Measurements from ENCODE around the gene XXYLT1.
"Not testable (repeated sequence)": the region's sequence is repeated elsewhere in the genome, so short reads cannot be mapped to it uniquely, and the experiment has no call there.

The XXYLT1 gene

GRCh38 chr3:195250473-195251251, 20.3 kb downstream of the XXYLT1 start:
- DNase-seq (ENCODE audit: low read depth in 2 of 2), result no peak

DNA sequence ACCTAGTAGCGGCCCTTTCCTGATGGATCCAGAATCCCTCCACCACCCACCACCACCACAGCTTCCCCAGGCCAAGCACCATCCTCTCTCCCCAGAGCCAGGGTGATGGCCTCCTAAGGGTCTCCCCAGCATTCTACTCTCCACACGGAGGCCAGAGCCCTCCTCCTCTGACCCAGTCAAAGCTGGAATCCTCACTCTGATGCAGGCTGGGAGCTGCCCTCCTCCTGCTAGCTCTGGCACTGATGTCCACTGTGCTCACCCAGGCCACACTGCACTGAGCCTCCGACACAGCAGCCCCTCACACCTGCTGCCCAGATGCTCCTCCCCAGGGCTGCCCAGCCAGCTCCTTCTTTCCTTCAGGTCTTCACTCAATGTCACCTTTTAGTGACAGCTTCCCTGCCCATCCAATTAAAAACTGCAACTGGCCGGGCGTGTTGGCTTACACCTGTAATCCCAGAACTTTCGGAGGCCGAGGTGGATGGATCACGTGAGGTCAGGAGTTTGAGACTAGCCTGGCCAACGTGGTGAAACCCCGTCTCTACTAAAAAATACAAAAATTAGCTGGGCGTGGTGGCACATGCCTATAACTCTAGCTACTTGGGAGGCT, 21.0 kb downstream of the XXYLT1 start:
- DNase-seq (ENCODE audit: low read depth in 2 of 2), result no peak

- DNase-seq (ENCODE audit: low read depth in 2 of 2), result no peak
These were observed 21.7 kb downstream of the XXYLT1 start for GRCh38 chr3:195249057-195249770.

DNA sequence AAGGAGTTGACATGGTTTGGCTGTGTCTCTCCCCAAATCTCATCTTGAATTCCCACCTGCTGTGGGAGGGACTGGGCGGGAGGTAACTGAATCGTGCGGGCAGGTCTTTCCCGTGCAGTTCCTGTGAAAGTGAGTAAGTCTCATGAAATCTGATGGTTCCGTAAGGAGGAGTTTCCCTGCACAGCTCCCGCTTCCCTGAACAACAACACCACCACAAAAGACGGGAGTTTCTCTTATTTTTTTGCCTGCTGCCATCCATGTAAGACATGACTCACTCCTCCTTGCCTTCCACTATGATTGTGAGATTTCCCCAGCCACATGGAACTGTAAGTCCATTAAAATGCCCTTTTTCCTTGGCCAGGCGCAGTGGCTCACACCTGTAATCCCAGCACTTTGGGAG, 22.7 kb downstream of the XXYLT1 start:
- DNase-seq (ENCODE audit: low read depth in 2 of 2), result no peak

- DNase-seq (ENCODE audit: low read depth in 2 of 2), result no peak
These were observed 23.1 kb downstream of the XXYLT1 start for GRCh38 chr3:195247863-195248189.

DNA sequence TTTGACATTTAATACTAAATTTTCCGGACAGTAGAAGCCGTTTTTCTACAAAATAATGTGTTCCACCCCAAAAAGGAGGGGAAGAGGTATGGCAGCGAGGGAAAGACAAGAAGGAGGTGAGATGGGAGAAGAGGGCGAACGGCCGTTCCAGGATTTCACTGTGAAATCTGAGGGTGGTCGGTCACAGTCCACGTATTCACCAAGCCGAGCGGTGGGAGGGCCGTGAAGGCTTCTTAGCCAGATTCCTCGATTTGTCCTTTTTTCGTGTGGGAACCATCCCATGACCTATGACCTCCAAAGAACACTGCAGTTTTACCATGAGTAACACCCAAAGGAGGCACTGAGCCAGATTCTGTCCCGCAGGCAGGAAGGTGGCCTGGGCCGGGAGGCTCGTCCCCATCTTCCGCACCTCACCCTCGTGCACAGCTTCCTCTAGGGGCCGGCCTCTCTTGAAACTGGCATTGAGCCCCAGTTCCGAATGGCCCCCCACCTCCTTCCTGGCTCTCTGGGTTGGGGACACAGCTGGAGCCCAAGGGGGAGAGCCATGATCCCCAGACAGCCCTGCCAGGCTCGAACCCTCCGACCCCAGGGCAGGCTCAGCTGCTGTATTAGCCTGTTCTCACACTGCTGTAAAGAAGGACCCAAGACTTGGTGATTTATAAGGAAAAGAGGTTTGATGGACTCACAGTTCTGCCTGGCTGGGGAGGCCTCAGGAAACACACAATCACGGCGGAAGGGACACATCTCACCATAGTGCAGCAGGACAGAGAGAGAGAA, 23.7 kb downstream of the XXYLT1 start:
- no peak for DNase-seq (ENCODE audit: low read depth in 2 of 2)

DNA sequence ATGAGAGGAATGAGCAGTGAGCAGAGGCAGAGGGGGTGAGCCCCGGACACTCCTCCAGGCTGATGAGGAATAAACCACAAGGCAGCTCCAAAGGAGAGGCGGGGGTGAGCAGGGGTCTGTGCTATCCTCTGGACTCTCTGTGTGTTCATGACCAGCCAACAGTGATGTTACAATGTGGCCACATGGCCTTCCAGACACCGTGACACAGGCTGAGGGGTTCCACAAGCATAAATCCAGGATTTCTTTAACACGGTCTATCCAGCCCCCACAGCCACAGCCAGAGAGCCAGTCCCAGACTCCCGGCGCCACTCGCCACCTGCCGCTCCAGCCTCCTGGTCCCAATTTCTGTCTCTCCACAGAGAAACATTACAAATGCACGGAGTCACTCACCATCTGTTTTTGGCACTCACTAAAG, 24.4 kb downstream of the XXYLT1 start:
- no peak for DNase-seq (ENCODE audit: low read depth in 2 of 2)

DNA sequence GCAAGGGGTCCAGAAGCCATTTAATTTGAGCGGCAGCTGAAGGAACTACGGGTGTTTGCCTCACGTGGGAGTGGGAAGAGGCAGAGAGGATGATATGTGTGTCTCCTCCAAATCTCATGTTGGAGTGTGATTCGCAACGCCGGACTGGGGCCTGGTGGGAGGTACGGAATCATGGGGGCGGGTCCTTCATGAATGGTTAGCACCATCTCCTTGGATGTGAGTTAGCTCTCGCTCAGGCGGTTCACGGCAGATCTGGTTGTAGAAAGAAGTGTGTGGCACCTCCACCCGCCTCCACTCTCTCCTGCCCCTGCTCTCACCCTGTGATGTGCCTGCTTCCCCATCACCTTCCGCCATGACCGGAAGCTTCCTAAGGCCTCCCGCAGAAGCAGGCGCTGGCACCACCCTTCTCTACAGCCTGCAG, 25.4 kb downstream of the XXYLT1 start:
- DNase-seq (ENCODE audit: low read depth in 2 of 2), result no peak

DNA sequence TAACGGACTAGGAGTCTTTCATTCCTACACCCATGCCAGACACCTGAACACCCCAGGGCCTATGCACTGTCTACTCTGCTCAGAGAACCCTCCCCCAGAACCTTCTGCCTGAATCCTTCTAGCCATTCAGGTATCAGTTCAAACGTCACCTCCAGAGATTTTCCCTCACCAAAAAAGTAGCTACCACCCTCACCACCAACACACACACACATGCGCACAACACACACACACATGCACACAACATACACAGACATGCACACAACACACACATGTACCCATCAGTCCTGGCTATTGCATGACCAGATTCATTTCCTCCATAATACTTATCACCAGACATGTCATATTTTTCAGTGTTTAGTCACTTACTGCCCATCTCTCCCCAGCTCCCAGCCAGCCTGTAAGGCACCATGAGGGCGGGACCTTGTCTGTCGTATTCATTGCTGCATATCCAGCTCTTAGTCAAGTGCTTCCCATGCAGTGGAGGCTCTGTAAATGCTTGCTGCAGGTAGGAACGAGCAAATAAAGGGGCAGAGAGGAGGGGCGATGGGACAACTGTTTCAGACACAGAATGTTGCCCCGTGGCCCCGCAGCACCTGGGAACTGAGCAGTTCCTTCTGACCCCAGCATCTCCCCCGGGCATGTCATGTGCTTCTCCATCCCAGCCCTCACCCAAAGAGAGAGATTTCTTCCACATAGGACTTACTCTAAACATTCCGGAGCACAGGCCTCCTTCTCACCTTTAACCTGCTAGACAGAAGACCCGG, 29.2 kb downstream of the XXYLT1 start:
- DNase-seq (ENCODE audit: low read depth in 2 of 2), result no peak

GRCh38 chr3:195240939-195241338, 30.0 kb downstream of the XXYLT1 start:
- DNase-seq (ENCODE audit: low read depth in 2 of 2), result no peak

DNA sequence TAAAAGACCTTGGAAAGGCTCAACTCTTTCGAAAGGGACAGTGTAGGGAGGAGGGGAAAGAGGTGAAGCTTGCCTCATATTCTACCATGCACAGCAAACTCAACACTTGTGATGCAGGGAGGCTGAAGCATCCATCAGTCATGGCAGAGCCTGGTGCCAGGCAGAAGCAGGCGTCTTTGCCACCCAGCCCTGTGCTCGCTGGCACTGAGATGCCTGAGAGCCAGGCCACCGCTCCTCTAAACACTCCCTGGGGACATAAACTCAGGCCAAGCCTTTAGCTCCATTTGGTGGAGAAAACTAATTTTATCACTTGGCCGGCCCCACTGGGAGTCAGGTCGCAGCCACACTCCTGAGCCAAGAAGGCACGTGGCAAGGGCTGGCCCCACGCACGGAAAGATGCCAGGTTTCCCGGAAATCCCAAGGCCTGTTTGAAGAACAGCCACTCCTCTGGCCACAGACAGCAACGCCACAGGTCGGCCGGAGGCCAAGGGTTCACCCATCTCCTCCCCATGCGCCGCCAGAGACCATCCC, 30.7 kb downstream of the XXYLT1 start:
- no peak for DNase-seq (ENCODE audit: low read depth in 2 of 2)

- no peak for DNase-seq (ENCODE audit: low read depth in 2 of 2)
These were observed 31.8 kb downstream of the XXYLT1 start for GRCh38 chr3:195239121-195239520.

GRCh38 chr3:195238586-195239118, 32.3 kb downstream of the XXYLT1 start:
- no peak for DNase-seq (ENCODE audit: low read depth in 2 of 2)

DNA sequence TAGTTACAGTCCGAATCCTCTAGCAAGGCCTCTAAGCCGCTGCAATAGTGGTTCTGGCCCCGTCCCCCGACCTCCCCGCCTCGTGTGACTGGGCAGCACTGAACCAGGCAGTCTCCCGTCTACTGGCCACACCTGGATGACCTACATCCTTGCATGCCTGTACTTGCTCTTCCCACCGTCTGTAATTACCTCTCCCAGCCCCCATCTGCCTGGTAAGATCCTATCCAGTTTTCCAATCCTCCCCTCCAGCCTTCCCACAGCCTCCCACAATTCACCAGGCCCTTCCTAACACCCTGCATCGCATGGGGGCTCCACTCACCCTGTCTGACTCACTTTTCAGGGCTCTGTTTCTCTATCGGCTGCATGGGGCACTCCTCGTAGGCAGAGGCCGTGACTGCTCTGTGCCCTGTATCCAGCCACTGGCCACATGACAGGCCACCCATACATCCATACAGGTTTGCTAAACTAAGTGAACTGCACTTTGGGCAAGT, 32.8 kb downstream of the XXYLT1 start:
- no peak for DNase-seq (ENCODE audit: low read depth in 2 of 2)

- no peak for DNase-seq (ENCODE audit: low read depth in 2 of 2)
These were observed 34.0 kb downstream of the XXYLT1 start for GRCh38 chr3:195236801-195237570.

DNA sequence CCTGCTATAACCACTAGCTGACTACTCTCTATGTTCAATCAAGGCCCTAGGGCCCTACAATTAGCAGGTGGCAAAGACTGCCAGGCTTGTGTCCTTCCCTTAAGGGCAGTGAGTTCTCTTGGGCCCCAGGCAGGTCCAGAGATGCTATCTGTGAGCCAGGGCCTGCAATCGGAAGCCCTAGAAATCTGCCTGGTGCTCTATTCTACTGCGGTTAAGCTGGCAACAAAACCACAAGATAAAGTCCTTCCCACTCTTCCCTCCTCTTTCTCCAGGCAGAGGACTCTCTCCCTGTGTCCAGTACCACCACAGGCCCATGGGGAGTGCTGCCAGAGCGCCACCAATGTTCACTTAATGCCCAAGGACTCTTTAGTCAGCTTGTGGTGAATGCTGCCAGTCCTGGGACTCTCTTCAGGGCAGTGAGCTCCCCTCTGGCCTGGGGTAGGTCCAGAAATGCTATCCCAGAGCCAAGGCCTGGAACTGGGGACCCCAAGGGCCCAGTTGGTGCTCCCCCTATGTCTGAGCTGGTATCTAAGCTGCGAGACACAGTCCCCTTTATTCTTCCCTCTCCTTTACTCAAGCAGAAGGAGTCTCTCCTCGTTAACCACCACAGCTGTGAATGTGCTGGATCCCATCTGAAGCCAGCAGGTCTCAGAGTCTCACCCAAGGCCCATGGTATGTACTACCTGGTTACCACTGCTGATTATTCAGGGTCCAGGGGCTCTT, 34.7 kb downstream of the XXYLT1 start:
- DNase-seq (ENCODE audit: low read depth in 2 of 2), result no peak

DNA sequence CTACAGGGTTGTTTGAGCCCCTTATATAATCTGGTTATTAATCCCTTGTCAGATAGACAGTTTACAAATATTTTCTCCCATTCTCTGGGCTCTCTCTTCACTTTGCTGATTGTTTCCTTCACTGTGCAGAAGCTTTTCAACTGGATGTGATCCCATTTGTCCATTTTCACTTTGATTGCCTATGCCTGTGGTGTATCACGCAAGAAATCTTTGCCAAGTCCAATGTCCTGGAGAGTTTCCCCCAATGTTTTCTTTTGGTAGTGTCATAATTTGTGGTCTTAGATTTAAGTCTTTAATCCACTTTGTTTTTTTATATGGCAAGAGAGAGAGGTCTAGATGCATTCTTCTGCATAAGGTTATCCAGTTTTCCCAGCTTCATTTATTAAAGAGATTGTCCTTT, 40.7 kb downstream of the XXYLT1 start:
- DNase-seq (ENCODE audit: low read depth in 2 of 2), result no peak

- DNase-seq (ENCODE audit: low read depth in 2 of 2), result not testable (repeated sequence)
These were observed 42.1 kb downstream of the XXYLT1 start for GRCh38 chr3:195228886-195229285.

DNA sequence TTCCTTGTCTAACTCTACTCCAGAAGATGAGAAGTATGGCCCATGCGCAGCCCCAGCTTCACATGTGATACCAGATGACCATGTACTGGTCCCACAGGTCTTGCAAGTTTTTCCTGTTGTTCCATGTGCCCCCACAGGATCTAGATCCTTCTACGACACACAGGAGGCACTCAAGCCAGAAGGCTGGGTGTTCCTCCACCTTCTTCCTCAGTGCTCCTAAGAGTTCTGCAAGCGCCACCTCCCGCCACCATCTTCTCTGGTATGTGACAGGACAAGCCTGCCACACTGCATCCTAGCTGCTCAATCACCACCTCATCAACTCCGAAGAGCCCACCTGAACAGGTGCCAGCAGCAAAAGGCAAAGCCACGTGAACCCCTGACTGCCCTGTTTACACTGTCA, 43.1 kb downstream of the XXYLT1 start:
- no peak for DNase-seq (ENCODE audit: low read depth in 2 of 2)

All from stimulated activated CD4-positive, alpha-beta T cell treated with anti-CD3 and anti-CD28 coated beads, Interleukin-12 subunit alpha, Interleukin-12 subunit beta, amount 100 ng/mL, for 24 hours (primary cell).